Esophagus muscularis mucosa (tissue), 3 donors: ENCODE data around the gene MYO7B.

Experiments
- POLR2AphosphoS5 ChIP-seq, 2 donors: sonication (generic); formaldehyde crosslinking; IDR thresholded peaks; one replicate each; pipeline ENCODE4 v1.6.1; 2017; ENCODE audit warnings: antibody characterized with exemption in 2 of 2
- TF ChIP-seq, protein P1 (sequence below), 3 experiments: fragments of 200-600 bp in 2 of 3; fragments of 450-650 bp in 1 of 3; sonication (generic) in 2 of 3; IDR thresholded peaks; one replicate each; pipeline ENCODE4 v1.5.1; 2017 to 2019; ENCODE audit warnings: antibody characterized with exemption in 3 of 3, mild to moderate bottlenecking in 2 of 3, moderate library complexity in 1 of 3

DNA sequence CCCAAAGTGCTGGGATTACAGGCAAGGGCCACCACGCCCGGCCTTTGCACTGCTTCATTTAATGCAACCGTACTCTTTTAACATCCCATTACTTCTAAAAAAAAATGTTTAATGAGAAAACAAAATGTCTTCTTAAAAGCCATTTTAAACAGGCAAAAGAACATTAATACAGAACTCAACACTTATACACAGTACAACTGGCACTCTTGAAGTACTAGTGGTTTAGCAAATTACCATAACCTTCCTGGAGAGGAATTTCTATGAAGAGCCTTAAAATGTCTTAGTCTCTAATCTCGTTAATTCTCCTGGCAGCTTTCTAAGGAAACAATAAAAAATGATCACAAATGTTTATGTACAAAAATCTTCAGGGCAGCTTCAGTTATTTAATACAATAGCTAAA lies 15.1 kb upstream of the MYO7B start:
- TF ChIP-seq, protein P1, sequence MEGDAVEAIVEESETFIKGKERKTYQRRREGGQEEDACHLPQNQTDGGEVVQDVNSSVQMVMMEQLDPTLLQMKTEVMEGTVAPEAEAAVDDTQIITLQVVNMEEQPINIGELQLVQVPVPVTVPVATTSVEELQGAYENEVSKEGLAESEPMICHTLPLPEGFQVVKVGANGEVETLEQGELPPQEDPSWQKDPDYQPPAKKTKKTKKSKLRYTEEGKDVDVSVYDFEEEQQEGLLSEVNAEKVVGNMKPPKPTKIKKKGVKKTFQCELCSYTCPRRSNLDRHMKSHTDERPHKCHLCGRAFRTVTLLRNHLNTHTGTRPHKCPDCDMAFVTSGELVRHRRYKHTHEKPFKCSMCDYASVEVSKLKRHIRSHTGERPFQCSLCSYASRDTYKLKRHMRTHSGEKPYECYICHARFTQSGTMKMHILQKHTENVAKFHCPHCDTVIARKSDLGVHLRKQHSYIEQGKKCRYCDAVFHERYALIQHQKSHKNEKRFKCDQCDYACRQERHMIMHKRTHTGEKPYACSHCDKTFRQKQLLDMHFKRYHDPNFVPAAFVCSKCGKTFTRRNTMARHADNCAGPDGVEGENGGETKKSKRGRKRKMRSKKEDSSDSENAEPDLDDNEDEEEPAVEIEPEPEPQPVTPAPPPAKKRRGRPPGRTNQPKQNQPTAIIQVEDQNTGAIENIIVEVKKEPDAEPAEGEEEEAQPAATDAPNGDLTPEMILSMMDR (IDR thresholded peaks at IDR 0.05): no peak
- TF ChIP-seq POLR2AphosphoS5 (IDR thresholded peaks at IDR 0.05): no peak
